GM19468 (cell line): ENCODE data around the gene DDX1.
"Not testable (repeated sequence)": the region's sequence is repeated elsewhere in the genome, so short reads cannot be mapped to it uniquely, and the experiment has no call there.

ENCODE experiments used
- ATAC-seq: cut with Tn5 transposase; IDR thresholded peaks from one replicate; pipeline ENCODE4 v1.9.1; 2021; ENCODE audit warnings: mild to moderate bottlenecking, moderate library complexity, moderate number of reproducible peaks; ENCODE audit not compliant: unreplicated experiment; ENCODE audit errors: extremely low read depth

DDX1 gene

GRCh38 chr2:15614545-15615300 is 23.1 kb downstream of the DDX1 start:
- no peak for ATAC-seq

DNA sequence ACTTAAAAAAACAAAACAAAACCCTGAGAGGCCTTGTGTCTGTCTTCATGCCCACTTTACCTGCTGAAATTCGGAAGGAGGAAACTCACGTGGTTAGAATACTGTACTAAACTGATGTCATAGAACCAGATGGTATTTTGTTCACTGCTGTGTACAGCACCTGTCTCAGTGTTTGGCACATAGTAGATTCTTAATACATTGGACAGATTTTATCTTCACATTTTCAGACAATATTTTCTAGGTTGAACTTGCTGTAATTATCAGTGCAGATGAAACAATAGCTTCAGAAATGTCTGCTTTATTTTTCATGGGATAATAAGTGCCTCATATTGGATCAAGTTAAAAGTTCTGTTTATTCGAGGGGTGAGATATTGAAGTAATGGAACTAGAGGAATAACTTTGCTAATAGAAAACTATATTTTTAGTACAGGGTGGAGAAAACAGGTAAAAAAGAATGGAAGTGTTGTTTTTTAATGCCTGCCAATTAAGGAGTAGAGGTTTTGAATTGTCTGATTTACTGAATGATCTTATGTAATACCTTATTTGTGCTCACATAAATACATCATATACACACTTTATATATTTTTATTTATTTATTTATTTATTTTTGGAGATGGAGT is 23.7 kb downstream of the DDX1 start:
- no peak for ATAC-seq

GRCh38 chr2:15616429-15616828 is 24.8 kb downstream of the DDX1 start:
- no peak for ATAC-seq

DNA sequence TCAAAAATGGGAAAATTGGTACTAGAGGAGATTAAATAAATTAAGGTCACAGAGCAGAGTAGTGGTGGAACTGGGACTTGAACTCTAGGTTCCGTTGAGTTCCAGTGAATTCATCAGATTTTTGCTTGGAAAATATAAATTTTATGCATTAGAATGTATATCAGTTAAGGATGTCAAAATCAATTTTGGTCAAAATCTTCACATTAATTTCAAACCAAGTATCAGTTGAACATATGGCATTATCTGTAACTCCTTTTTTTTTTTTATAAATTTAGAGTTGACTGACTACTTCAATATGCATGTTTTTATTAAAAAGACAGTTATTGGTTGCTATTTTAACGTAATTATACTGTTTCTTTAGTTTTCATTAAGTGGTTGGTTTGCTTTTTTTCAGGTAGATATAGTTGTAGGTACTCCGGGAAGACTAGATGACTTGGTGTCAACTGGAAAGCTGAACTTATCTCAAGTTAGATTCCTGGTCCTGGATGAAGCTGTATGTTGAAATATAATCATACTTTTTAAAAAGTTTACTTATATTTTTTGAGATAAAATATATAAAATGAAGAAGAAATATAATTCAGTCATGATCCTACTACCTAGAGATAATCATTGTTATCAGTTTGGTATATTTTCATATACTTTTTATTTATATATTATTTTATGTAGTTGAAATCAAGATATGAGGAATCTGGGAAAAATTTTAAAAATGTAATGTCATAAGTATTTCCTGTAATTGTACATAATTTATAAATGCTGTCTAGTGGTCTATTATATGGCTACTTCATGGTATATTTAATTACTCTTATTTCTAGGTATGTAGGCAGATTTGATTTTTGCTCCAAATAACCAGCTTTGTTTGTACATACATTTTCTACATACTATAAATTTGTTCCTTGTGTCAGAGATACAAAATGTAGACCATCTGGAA is 25.4 kb downstream of the DDX1 start:
- no peak for ATAC-seq

- no peak for ATAC-seq
Measured at GRCh38 chr2:15617778-15618448, 26.2 kb downstream of the DDX1 start.

- no peak for ATAC-seq
Measured at GRCh38 chr2:15618449-15618855, 26.8 kb downstream of the DDX1 start.

- no peak for ATAC-seq
Measured at GRCh38 chr2:15619076-15619475, 27.4 kb downstream of the DDX1 start.

DNA sequence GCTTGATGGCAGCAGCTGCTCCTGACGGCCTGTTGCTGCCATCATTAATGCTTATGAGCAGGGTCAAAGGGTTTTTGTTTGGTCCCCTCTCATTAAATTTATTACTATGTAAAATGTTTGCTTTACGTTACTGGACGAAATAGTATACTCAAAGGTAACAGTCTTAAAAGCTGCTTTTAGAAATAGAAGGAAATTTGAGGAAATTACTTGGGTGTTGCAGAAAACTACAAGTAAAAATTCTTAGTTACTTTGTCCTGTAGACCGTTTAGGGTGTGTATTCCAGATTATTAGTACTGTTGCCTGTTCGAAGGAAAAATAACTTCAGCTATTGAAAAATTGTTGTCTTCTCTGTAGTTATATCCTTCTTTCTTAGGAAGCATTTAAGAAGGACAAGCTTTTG is 27.8 kb downstream of the DDX1 start:
- no peak for ATAC-seq

DNA sequence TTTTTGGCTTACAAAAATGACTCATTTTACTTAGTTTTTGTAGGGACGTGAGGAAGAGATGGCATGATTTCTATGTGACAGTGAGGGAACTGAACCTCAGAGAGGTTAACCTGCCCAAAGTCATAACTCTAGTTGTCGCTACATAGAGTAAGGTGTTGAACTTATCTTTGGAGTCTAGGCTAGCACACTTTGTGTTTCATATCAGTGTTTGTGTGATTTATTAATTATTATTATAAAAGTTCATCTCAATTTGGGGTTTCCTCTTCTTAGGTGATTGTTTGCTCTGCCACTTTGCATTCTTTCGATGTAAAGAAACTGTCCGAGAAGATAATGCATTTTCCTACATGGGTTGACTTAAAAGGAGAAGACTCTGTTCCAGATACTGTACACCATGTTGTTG is 28.3 kb downstream of the DDX1 start:
- no peak for ATAC-seq

GRCh38 chr2:15620340-15620739 is 28.7 kb downstream of the DDX1 start:
- no peak for ATAC-seq

- ATAC-seq, result no peak
Measured at GRCh38 chr2:15620857-15621471, 29.3 kb downstream of the DDX1 start.

DNA sequence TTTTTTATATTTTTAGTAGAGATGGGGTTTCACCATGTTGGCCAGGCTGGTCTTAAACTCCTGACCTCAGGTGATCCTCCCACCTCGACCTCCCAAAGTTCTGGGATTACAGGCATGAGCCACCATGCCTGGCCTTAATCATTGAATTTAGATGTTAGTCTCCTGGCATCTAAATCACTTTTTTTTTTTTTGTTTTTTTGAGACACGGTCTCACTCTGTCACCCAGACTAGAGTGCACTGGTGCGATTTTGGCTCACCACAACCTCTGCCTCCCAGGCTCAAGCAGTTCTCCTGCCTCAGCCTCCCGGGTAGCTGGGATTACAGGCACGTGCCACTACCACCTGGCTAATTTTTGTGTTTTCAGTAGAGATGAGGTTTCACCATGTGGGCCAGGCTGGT is 29.8 kb downstream of the DDX1 start:
- ATAC-seq, result not testable (repeated sequence)

GRCh38 chr2:15622214-15622613 is 30.5 kb downstream of the DDX1 start:
- ATAC-seq, result no peak

- no peak for ATAC-seq
Measured at GRCh38 chr2:15622614-15623480, 31.2 kb downstream of the DDX1 start.

- no peak for ATAC-seq
Measured at GRCh38 chr2:15623481-15623796, 31.8 kb downstream of the DDX1 start.

GRCh38 chr2:15623898-15624541 is 32.4 kb downstream of the DDX1 start:
- ATAC-seq, result no peak

DNA sequence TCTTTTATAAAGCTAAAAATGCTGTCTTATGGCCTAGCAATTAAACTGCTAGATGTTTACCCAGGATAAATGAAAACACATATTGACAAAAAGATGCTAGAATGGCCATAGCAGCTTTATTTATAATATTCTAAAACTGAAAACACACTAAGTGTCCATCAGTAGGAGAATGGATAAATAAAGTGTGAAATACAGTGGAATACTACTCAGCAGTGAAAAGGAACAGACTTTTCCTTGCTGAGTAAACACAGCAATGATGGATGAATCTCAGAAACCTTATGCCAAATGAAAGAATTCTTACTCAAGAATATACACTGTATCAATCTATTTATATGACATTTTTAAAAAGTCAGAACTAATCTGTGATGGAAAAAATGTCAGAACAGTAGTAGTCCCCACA is 33.2 kb downstream of the DDX1 start:
- no peak for ATAC-seq

- no peak for ATAC-seq
Measured at GRCh38 chr2:15625344-15626036, 33.8 kb downstream of the DDX1 start.
